H1 (cell line): ENCODE data around the gene NELFB. TPM values are rescaled to one million over a fixed set of nuclear protein-coding genes. Genes with fewer than 3 reads are reported as not detected.

Source experiments
- CREB1 ChIP-seq: IDR thresholded peaks from 2 replicates; pipeline ENCODE4 v1.6.1; 2012; ENCODE audit warnings: inconsistent platforms
- JUN ChIP-seq: IDR thresholded peaks from 2 replicates; pipeline ENCODE4 v1.6.1; 2011; ENCODE audit warnings: low read depth, mild to moderate bottlenecking, improper control_type of control experiment, low read length
- NRF1 ChIP-seq: IDR thresholded peaks from 2 replicates; pipeline ENCODE4 v1.6.1; 2011; ENCODE audit warnings: mild to moderate bottlenecking, low read depth, low read length, improper control_type of control experiment
- POLR2A ChIP-seq, 2 experiments: IDR thresholded peaks; 1 replicate in 1 of 2; 2 replicates in 1 of 2; pipeline ENCODE4 v1.6.1; 2011; ENCODE audit warnings: low read depth in 2 of 2, low read length in 2 of 2, mild to moderate bottlenecking in 2 of 2; ENCODE audit errors: control extremely low read depth in 1 of 2
- polyA plus RNA-seq, 7 experiments: library from polyadenylated mRNA; depleted of rRNA in 3 of 7; stranded (reverse) in 5 of 7; unstranded in 2 of 7; fragments of >200 nt in 5 of 7; fragments of 200-250 nt in 2 of 7; gene quantifications; 1 replicate in 5 of 7; 2 replicates in 1 of 7; 4 replicates in 1 of 7; pipeline versions ENCODE4 v1.2.1 to v1.2.3, GENCODE V29; 2011 to 2013; ENCODE audit warnings: missing spikeins in 2 of 7, mixed read lengths in 2 of 7
- total RNA-seq: library from RNA; stranded (reverse); fragmentation: NEBNext Ultra II Directional; extraction: Animal tissue kit (Norgen Biotek cat#: 25700); gene quantifications from 2 replicates; pipeline ENCODE4 v1.2.1, GENCODE V29; 2021

The NELFB gene
- total and polyA plus RNA-seq, 2 of the 8 experiments (the other 6 are each of a cell fraction or from before 2014, with no cell fraction given): 57.6 to 78.0 TPM

- no peak for TF ChIP-seq NRF1
- TF ChIP-seq JUN: no peak
- no peak for TF ChIP-seq CREB1
- no peak for TF ChIP-seq POLR2A (IDR thresholded peaks at IDR 0.05; ENCODE audit: control extremely low read depth in 1 of 2, low read depth in 2 of 2, low read length in 2 of 2)
Observed at GRCh38 chr9:137305798-137306065, 50.6 kb downstream of the NELFB start (continued).
